ENCODE data around the gene DPYSL5.

- no peak for TF ChIP-seq CTCF (IDR thresholded peaks at IDR 0.05)
- TF ChIP-seq POLR2A (IDR thresholded peaks at IDR 0.05): no peak
These were observed 66.9 kb downstream of the DPYSL5 start for GRCh38 chr2:26914659-26915310.

Measured in adrenal gland (tissue), 5 donors.